Coronary artery (tissue), 2 donors: ENCODE results near the gene NAA60.

Experiments
- DNase-seq: peaks from one replicate; pipeline ENCODE4 v3.0.0-alpha.2; 2017; ENCODE audit warnings: low spot score
- H3K27ac ChIP-seq, 2 donors: fragments of 200-600 bp; sonication (generic); one replicate each; pipeline ENCODE4 v1.5.1; 2016 to 2019
- H3K4me3 ChIP-seq: fragments of 200-600 bp; sonication (generic); 2 replicates; pipeline ENCODE4 v1.5.1; 2016; ENCODE audit warnings: mild to moderate bottlenecking, moderate library complexity
- TF ChIP-seq, protein P1 (sequence below): fragments of 200-600 bp; sonication (generic); IDR thresholded peaks from one replicate; pipeline ENCODE4 v1.5.1; 2019; ENCODE audit warnings: antibody characterized with exemption

NAA60 gene

GRCh38 chr16:3532741-3533140 lies 89.3 kb downstream of the NAA60 start:
- no peak for DNase-seq
- TF ChIP-seq, protein P1, sequence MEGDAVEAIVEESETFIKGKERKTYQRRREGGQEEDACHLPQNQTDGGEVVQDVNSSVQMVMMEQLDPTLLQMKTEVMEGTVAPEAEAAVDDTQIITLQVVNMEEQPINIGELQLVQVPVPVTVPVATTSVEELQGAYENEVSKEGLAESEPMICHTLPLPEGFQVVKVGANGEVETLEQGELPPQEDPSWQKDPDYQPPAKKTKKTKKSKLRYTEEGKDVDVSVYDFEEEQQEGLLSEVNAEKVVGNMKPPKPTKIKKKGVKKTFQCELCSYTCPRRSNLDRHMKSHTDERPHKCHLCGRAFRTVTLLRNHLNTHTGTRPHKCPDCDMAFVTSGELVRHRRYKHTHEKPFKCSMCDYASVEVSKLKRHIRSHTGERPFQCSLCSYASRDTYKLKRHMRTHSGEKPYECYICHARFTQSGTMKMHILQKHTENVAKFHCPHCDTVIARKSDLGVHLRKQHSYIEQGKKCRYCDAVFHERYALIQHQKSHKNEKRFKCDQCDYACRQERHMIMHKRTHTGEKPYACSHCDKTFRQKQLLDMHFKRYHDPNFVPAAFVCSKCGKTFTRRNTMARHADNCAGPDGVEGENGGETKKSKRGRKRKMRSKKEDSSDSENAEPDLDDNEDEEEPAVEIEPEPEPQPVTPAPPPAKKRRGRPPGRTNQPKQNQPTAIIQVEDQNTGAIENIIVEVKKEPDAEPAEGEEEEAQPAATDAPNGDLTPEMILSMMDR: no peak
- Histone ChIP-seq H3K4me3 (no peak overlapping the region), H3K27ac (no peak overlapping the region)

DNA sequence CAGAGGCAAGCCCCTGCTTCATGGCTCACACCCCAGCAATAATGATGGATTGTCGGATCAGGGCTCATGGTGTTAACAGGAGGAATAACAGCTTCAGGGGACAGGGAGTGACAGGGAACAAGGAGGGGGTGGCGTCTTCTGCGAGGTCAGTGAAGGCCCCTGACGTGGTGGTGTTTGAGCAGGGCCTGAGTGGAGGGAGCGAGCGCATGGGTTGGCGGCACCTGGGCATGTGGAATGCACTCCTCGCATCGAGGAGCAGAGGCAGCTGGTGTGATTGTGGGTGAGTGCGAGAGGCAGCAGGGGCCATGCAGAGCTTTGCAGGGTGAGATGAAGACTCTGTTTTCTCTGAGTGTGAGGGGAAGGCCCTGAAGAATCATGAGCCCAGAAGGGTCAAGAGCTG lies 90.6 kb downstream of the NAA60 start:
- H3K4me3 ChIP-seq: no peak overlapping the region
- H3K27ac ChIP-seq: no peak overlapping the region
- DNase-seq: no peak
- TF ChIP-seq, protein P1: no peak

GRCh38 chr16:3536271-3536731 lies 92.8 kb downstream of the NAA60 start:
- DNase-seq: no peak
- TF ChIP-seq, protein P1: no peak
- Histone ChIP-seq H3K27ac (peak overlapping the region; percentile 29 to 44), H3K4me3 (no peak overlapping the region)
